Measurements from ENCODE around the gene JUN.

GRCh38 chr1:58734630-58735029, 49.2 kb downstream of the JUN start:
- TF ChIP-seq CTCF (IDR thresholded peaks at IDR 0.05; ENCODE audit: low read depth, low read length, missing input control), result no peak
- no peak for TF ChIP-seq SP1 (IDR thresholded peaks at IDR 0.05)
- TF ChIP-seq GABPA (IDR thresholded peaks at IDR 0.05 in 1 of 2, conservative IDR thresholded peaks at IDR 0.05 in 1 of 2), result no peak
- TF ChIP-seq TAF1 (conservative IDR thresholded peaks at IDR 0.05), result no peak
- no peak for TF ChIP-seq EGR1 (IDR thresholded peaks at IDR 0.05; ENCODE audit: low read depth in 2 of 2)
- TF ChIP-seq MAX (IDR thresholded peaks at IDR 0.05), result no peak
- TF ChIP-seq JUND (IDR thresholded peaks at IDR 0.05), result no peak
- TF ChIP-seq ATF3 (IDR thresholded peaks at IDR 0.05), result no peak
- TF ChIP-seq FOXA1 (IDR thresholded peaks at IDR 0.05), result no peak
- TF ChIP-seq RXRA (IDR thresholded peaks at IDR 0.05), result no peak
- TF ChIP-seq RAD21 (IDR thresholded peaks at IDR 0.05), result no peak
- TF ChIP-seq REST (IDR thresholded peaks at IDR 0.05), result no peak

All from liver (tissue), 3 donors.